NCI-H446 treated with DMSO at 0.1 percent for 48 hours (cell line): ENCODE data around the gene SBNO2.
"Not testable (repeated sequence)": the region's sequence is repeated elsewhere in the genome, so short reads cannot be mapped to it uniquely, and the experiment has no call there.

Experiments
- DNase-seq: peaks from one replicate; lab custom pipeline; 2025; lab: John Stamatoyannopoulos, UW

SBNO2 gene

GRCh38 chr19:1173845-1174809 lies at the start of gene SBNO2:
SBNO2 (minus strand) TSS chr19:1174268; CDS start chr19:1154276, 19,992 bp downstream.
- DNase-seq: peak; percentile 45

GRCh38 chr19:1223018-1223855 lies 49.2 kb upstream of the SBNO2 start:
- DNase-seq: no peak

GRCh38 chr19:1222394-1222793 lies 48.3 kb upstream of the SBNO2 start:
- no peak for DNase-seq

GRCh38 chr19:1221904-1222255 lies 47.8 kb upstream of the SBNO2 start:
- no peak for DNase-seq

GRCh38 chr19:1220976-1221903 lies 47.2 kb upstream of the SBNO2 start:
- DNase-seq: no peak

GRCh38 chr19:1220477-1220930 lies 46.4 kb upstream of the SBNO2 start:
- no peak for DNase-seq

GRCh38 chr19:1219786-1220476 lies 45.9 kb upstream of the SBNO2 start:
- no peak for DNase-seq

- DNase-seq: no peak
Observed at GRCh38 chr19:1218751-1219567, 44.9 kb upstream of the SBNO2 start.

- DNase-seq: no peak
Observed at GRCh38 chr19:1217366-1217765, 43.3 kb upstream of the SBNO2 start.

GRCh38 chr19:1216756-1217155 lies 42.7 kb upstream of the SBNO2 start:
- DNase-seq: no peak

GRCh38 chr19:1214862-1215731 lies 41.0 kb upstream of the SBNO2 start:
- DNase-seq: no peak

- DNase-seq: no peak
Observed at GRCh38 chr19:1214299-1214861, 40.3 kb upstream of the SBNO2 start.

GRCh38 chr19:1213391-1214286 lies 39.6 kb upstream of the SBNO2 start:
- DNase-seq: no peak

GRCh38 chr19:1211494-1212234 lies 37.6 kb upstream of the SBNO2 start:
- no peak for DNase-seq

- no peak for DNase-seq
Observed at GRCh38 chr19:1210227-1210538, 36.1 kb upstream of the SBNO2 start.

- not testable (repeated sequence) for DNase-seq
Observed at GRCh38 chr19:1208830-1209229, 34.8 kb upstream of the SBNO2 start.

GRCh38 chr19:1206864-1207450 lies 32.9 kb upstream of the SBNO2 start:
- no peak for DNase-seq
